ENCODE measurements around the gene ABLIM2. TPM values are rescaled to one million over a fixed set of nuclear protein-coding genes. Genes with fewer than 3 reads are reported as not detected.

The ABLIM2 gene
- total and polyA plus RNA-seq, 2 experiments from 2014 or later = 1.5 to 4.3 TPM

GRCh38 chr4:8088966-8089491, 69.6 kb downstream of the ABLIM2 start (continued):
- TF ChIP-seq ZNF462 (CRISPR knock-in tag; IDR thresholded peaks at IDR 0.05) = no peak
- no peak for TF ChIP-seq CTCF (conservative IDR thresholded peaks at IDR 0.05; ENCODE audit: low read depth in 2 of 2)
- no peak for TF ChIP-seq EZH2 (IDR thresholded peaks at IDR 0.05; ENCODE audit: low read depth, unreplicated experiment)
- no peak for TF ChIP-seq CREB1 (CRISPR knock-in tag; IDR thresholded peaks at IDR 0.05; ENCODE audit: low read depth)
- TF ChIP-seq ZNF331 (CRISPR knock-in tag; IDR thresholded peaks at IDR 0.05; ENCODE audit: low read depth) = no peak
- no peak for TF ChIP-seq POLR2AphosphoS5 (IDR thresholded peaks at IDR 0.05; ENCODE audit: low read depth)

- ATAC-seq = no peak
- no peaks in the 10 kb centered on the region for H4K20me1 ChIP-seq (replicated peaks; ENCODE audit: insufficient read depth)
- H3K9me3 Mint-ChIP-seq = peaks cover 6% of the 10 kb centered on the region; the same call in 2 of the 3 replicates
- H3K36me3 Mint-ChIP-seq (ENCODE audit: low read depth) = 0 out of 3 replicates have a peak, but pooled peaks cover 4% of the 10 kb centered on the region
- H3K36me3 ChIP-seq (ENCODE audit: insufficient read depth) = no peaks in the 10 kb centered on the region; the same call in 1 of the 2 replicates
- H3K27ac Mint-ChIP-seq = no peak overlapping the region
- no peak for DNase-seq (ENCODE audit: low spot score)
- H3K4me2 ChIP-seq = no peak overlapping the region
- H3K4me1 ChIP-seq (ENCODE audit: insufficient read depth) = no peaks in the 10 kb centered on the region
- H3K4me1 Mint-ChIP-seq = peaks cover 22% of the 10 kb centered on the region
- no peaks in the 10 kb centered on the region for H3K79me2 ChIP-seq (replicated peaks; ENCODE audit: insufficient read depth)
- H3K9me2 ChIP-seq (ENCODE audit: insufficient read depth) = no peaks in the 10 kb centered on the region
- H3F3A ChIP-seq (replicated peaks; ENCODE audit: low read depth) = 0 out of 2 replicates have a peak, but pooled peaks cover 4% of the 10 kb centered on the region
- H3K4me3 Mint-ChIP-seq = no peak overlapping the region
- H3K27me3 Mint-ChIP-seq (ENCODE audit: insufficient read depth, low read depth, poor library complexity) = peaks cover 7% of the 10 kb centered on the region
- H2AFZ ChIP-seq = no peak overlapping the region
- no peak overlapping the region for H3K27ac ChIP-seq (ENCODE audit: low read depth)
- no peaks in the 10 kb centered on the region for H3K27me3 ChIP-seq (ENCODE audit: insufficient read depth)
- H3K4me3 ChIP-seq = no peak overlapping the region
- TF ChIP-seq POLR2AphosphoS5 (IDR thresholded peaks at IDR 0.05; ENCODE audit: low read depth) (no peak), ZNF331 (CRISPR knock-in tag; IDR thresholded peaks at IDR 0.05; ENCODE audit: low read depth) (no peak), EZH2 (IDR thresholded peaks at IDR 0.05; ENCODE audit: low read depth, unreplicated experiment) (no peak), ZNF114 (CRISPR knock-in tag; IDR thresholded peaks at IDR 0.05) (no peak), ETS1 (IDR thresholded peaks at IDR 0.05) (no peak)
Observed at GRCh38 chr4:8087921-8088495, 70.6 kb downstream of the ABLIM2 start.
